Muscle of arm (tissue), 12 donors: Measurements from ENCODE around the gene NCF2. TPM values are rescaled to one million over a fixed set of nuclear protein-coding genes. Genes with fewer than 3 reads are reported as not detected.
A peak's percentile ranks its signal among the peaks of the same experiment; 100 is the strongest.

ENCODE experiments used
- DNase-seq: peaks from one replicate; pipeline ENCODE4 v3.0.0-alpha.2; 2013
- polyA plus RNA-seq, 12 donors: library from polyadenylated mRNA; unstranded; fragments of 120-200 nt; gene quantifications; one replicate each; pipeline ENCODE4 v1.2.1, GENCODE V29; 2013; ENCODE audit not compliant: insufficient read length in 12 of 12

NCF2 gene
- polyA plus RNA-seq, 12 donors: 3.6 to 18.3 (median 4.7) TPM; not detected in 1

GRCh38 chr1:183586455-183586854, 3.8 kb downstream of the NCF2 start:
- DNase-seq: no peak

GRCh38 chr1:183585038-183585437, 5.2 kb downstream of the NCF2 start:
- no peak for DNase-seq

GRCh38 chr1:183584147-183584546, 6.1 kb downstream of the NCF2 start:
- DNase-seq: no peak

- DNase-seq: no peak
Measured at GRCh38 chr1:183583466-183583865, 6.8 kb downstream of the NCF2 start.

- no peak for DNase-seq
Measured at GRCh38 chr1:183582021-183582713, 8.1 kb downstream of the NCF2 start.

GRCh38 chr1:183580281-183580682, 10.0 kb downstream of the NCF2 start:
- peak; percentile 27 for DNase-seq

GRCh38 chr1:183578856-183579255, 11.4 kb downstream of the NCF2 start:
- DNase-seq: no peak

- DNase-seq: no peak
Measured at GRCh38 chr1:183577897-183578465, 12.3 kb downstream of the NCF2 start.

GRCh38 chr1:183576537-183576936, 13.7 kb downstream of the NCF2 start:
- DNase-seq: no peak

- no peak for DNase-seq
Measured at GRCh38 chr1:183575606-183576005, 14.7 kb downstream of the NCF2 start.

- no peak for DNase-seq
Measured at GRCh38 chr1:183572721-183573120, 17.5 kb downstream of the NCF2 start.

- DNase-seq: no peak
Measured at GRCh38 chr1:183571678-183572268, 18.5 kb downstream of the NCF2 start.

GRCh38 chr1:183570451-183570850, 19.8 kb downstream of the NCF2 start:
- DNase-seq: no peak

GRCh38 chr1:183569801-183570200, 20.5 kb downstream of the NCF2 start:
- no peak for DNase-seq

- no peak for DNase-seq
Measured at GRCh38 chr1:183569141-183569540, 21.1 kb downstream of the NCF2 start.

- DNase-seq: peak; percentile 27
Measured at GRCh38 chr1:183568176-183569021, 21.9 kb downstream of the NCF2 start.

GRCh38 chr1:183567584-183567983, 22.7 kb downstream of the NCF2 start:
- no peak for DNase-seq

- DNase-seq: no peak
Measured at GRCh38 chr1:183566026-183566425, 24.2 kb downstream of the NCF2 start.

GRCh38 chr1:183565261-183565660, 25.0 kb downstream of the NCF2 start:
- no peak for DNase-seq

GRCh38 chr1:183562701-183563100, 27.6 kb downstream of the NCF2 start:
- DNase-seq: no peak

- DNase-seq: no peak
Measured at GRCh38 chr1:183559061-183559460, 31.2 kb downstream of the NCF2 start.

GRCh38 chr1:183554577-183554976, 35.7 kb downstream of the NCF2 start:
- DNase-seq: no peak

GRCh38 chr1:183553764-183554163, 36.5 kb downstream of the NCF2 start:
- DNase-seq: no peak
